ENCODE results near the gene ACSS3.
"Not testable (repeated sequence)": the region's sequence is repeated elsewhere in the genome, so short reads cannot be mapped to it uniquely, and the experiment has no call there.

The ACSS3 gene

GRCh38 chr12:81170072-81170471 lies 92.2 kb downstream of the ACSS3 start:
- no peak for DNase-seq

- no peak for DNase-seq
Observed at GRCh38 chr12:81172851-81173250, 95.0 kb downstream of the ACSS3 start.

GRCh38 chr12:81174664-81175063 lies 96.8 kb downstream of the ACSS3 start:
- no peak for DNase-seq

- DNase-seq = no peak
Observed at GRCh38 chr12:81176796-81177195, 98.9 kb downstream of the ACSS3 start.

GRCh38 chr12:81181691-81182090 lies 103.8 kb downstream of the ACSS3 start:
- no peak for DNase-seq

- no peak for DNase-seq
Observed at GRCh38 chr12:81187686-81188085, 109.8 kb downstream of the ACSS3 start.

GRCh38 chr12:81196595-81196994 lies 118.7 kb downstream of the ACSS3 start:
- DNase-seq = no peak

- not testable (repeated sequence) for DNase-seq
Observed at GRCh38 chr12:81200561-81200960, 122.7 kb downstream of the ACSS3 start.

- DNase-seq = no peak
Observed at GRCh38 chr12:81203671-81204204, 125.9 kb downstream of the ACSS3 start.

GRCh38 chr12:81205416-81205815 lies 127.5 kb downstream of the ACSS3 start:
- DNase-seq = no peak

- DNase-seq = no peak
Observed at GRCh38 chr12:81206429-81206828, 128.6 kb downstream of the ACSS3 start.

GRCh38 chr12:81207173-81207572 lies 129.3 kb downstream of the ACSS3 start:
- no peak for DNase-seq

GRCh38 chr12:81207664-81208063 lies 129.8 kb downstream of the ACSS3 start:
- no peak for DNase-seq

GRCh38 chr12:81208187-81208911 lies 130.5 kb downstream of the ACSS3 start:
- no peak for DNase-seq

- DNase-seq = no peak
Observed at GRCh38 chr12:81209012-81209411, 131.1 kb downstream of the ACSS3 start.

- not testable (repeated sequence) for DNase-seq
Observed at GRCh38 chr12:81209772-81210225, 131.9 kb downstream of the ACSS3 start.

GRCh38 chr12:81211306-81211705 lies 133.4 kb downstream of the ACSS3 start:
- DNase-seq = no peak

- no peak for DNase-seq
Observed at GRCh38 chr12:81212996-81213696, 135.3 kb downstream of the ACSS3 start.

GRCh38 chr12:81216739-81217138 lies 138.9 kb downstream of the ACSS3 start:
- DNase-seq = no peak

GRCh38 chr12:81221681-81222080 lies 143.8 kb downstream of the ACSS3 start:
- DNase-seq = no peak

- no peak for DNase-seq
Observed at GRCh38 chr12:81222846-81223592, 145.1 kb downstream of the ACSS3 start.

GRCh38 chr12:81224626-81225025 lies 146.7 kb downstream of the ACSS3 start:
- no peak for DNase-seq

- no peak for DNase-seq
Observed at GRCh38 chr12:81229759-81230158, 151.9 kb downstream of the ACSS3 start.
